T-helper 2 cell treated with Interferon-gamma antibody and Interleukin-4, amounts not matched to agents 100 ng/mL and 5 ng/mL, for 36 hours (primary cell): ENCODE data around the gene DPH2. TPM values are rescaled to one million over a fixed set of nuclear protein-coding genes. Genes with fewer than 3 reads are reported as not detected.

ENCODE experiments used
- intact Hi-C: fragments of 100-400 bp; cut with micrococcal nuclease; formaldehyde crosslinking; loops from one replicate; pipeline ENCODE4 v1.15.1; 2023
- total RNA-seq: library from RNA; stranded (reverse); gene quantifications from 2 replicates; pipeline ENCODE4 v1.2.3, GENCODE V29; 2022

Gene DPH2
- total RNA-seq, 1 donor from 2014 or later: 38.6 TPM

GRCh38 chr1:43982241-43982640, 12.4 kb downstream of the DPH2 start:
- intact Hi-C loops: no loop called here

- intact Hi-C loops: no loop called here
These were observed 13.0 kb downstream of the DPH2 start for GRCh38 chr1:43982808-43983207.

DNA sequence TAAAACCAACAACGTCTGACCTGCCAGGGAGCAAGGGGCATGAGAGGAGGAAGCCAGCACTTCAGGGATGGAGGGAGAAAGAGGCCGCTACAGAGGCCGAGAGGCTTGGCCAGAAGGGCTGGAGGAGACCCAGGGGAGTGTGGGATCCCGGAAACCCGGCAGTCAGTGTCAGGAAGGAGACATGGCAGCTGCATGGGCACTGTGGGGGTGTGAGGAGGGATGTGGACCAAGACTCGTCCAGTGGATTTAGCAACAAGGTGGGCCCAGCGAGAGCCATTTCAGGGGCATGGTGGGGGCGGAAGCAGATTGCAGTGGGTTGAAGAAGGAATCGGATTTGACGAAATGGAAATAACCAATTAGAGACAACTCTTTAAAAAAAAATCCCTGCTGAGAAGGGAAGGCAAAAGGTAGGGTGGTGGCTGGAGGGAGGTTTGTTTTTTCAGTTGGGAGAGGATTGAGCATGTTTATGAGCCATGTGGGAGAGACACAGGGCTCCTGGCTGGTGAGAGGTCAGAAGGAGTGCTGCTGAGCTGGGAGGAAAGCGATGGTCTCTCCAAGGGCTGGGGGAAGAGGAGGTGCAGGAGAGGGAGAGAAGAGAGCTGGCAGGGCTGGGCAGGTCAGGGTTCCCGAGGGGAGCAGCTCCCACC, 13.6 kb downstream of the DPH2 start:
- intact Hi-C loops: no loop called here

DNA sequence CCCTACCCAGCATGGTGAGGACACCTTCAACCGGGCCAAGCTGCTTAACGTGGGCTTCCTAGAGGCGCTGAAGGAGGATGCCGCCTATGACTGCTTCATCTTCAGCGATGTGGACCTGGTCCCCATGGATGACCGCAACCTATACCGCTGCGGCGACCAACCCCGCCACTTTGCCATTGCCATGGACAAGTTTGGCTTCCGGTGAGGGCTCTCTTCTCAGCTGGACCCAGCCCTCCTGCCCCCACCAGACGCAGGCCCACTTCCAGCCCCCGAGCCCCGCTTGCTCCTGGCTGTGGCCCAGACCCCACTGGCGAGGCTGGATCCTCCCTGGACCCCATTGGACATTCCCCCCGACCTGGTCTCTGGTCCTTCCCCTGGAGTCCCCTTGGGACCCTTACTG, 15.0 kb downstream of the DPH2 start:
- intact Hi-C loops: no loop called here

DNA sequence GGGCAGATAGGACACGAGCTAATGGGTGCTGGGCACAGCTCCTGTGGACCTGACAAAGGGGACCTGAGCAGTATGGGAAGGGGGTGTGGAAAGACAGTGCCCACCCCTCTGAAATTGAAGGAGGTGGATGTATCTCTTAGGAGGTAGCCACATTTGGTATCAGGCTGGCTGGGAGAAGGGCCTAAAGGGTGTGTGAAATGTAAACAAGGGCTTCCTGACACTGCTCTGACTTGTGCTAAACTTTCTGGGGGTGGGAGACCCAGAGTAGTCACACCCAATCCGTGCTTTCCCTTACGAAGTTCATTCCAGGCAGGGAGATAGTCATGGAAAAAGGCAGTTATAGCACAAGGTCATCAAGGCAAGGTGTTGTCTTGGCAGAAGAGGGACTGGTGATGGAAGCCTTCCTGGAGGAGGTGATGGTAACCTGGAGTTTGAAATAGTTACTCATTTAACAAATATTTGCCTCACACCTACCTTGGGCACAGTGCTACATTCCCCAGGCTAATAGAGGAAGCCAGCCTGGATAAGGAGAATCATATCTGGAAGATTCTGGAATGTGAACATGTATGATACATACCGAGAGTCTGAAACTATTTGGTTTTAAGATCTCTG, 16.3 kb downstream of the DPH2 start:
- intact Hi-C loops: no loop called here

DNA sequence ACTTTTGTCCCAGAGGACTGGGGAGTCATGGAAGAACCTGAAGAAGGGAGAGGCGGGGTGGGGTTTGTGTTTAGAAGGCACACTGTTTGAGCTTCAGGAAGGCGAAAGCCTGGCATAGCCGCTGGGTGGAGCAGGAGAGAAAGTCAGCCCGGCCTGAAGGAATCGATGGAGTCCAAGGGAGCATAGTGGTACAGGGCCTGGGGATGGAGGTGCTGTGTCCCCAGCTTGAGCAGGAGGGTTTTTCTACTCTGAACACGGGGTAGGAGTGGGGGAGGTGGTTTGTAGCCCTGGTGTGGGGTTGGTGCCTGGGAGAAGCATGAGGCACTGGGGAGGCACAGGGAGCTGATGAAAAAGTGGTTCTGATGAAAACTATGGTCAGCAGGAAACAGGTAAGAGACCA, 16.9 kb downstream of the DPH2 start:
- intact Hi-C loops: no loop called here

DNA sequence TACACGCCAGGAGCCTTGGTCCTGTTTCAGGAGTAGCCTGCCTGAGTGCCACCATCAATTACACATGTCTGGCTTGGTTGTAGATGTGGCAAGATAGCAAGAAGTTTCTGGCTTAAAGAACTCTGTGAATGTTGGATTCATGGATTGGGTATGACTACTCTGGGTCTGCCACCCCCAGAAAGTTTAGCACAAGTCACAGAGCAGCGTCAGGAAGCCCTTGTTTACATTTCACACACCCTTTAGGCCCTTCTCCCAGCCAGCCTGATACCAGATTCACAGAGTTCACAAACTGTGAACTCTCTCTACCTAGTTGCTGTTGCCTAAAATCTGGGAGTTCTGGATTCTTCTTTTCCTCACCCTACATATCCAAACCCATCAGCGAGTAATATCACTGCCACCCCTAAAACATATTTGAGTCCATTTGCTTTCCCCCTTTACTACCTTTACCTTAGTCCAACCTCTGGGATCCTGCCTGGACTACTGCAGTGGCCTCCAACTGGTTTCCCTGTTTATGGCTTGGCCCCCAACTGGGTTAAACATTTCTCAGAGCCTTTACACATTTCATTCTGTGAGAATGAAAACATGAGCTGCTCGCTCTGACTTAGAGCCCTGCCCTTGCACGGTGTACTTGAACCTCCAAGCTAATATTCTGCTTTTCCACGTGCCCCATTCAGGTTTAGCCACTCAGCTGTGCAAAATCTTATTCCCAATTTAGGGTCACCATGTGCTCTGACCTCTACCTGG, 17.5 kb downstream of the DPH2 start:
- intact Hi-C loops: no loop called here

- intact Hi-C loops: loop anchor here (1.0 to 2.0 kb wide), 3 partner anchors 16 to 43 kb away; partner anchors contain the start of gene ATP6V0B
These were observed 20.7 kb downstream of the DPH2 start for GRCh38 chr1:43990271-43991199.

DNA sequence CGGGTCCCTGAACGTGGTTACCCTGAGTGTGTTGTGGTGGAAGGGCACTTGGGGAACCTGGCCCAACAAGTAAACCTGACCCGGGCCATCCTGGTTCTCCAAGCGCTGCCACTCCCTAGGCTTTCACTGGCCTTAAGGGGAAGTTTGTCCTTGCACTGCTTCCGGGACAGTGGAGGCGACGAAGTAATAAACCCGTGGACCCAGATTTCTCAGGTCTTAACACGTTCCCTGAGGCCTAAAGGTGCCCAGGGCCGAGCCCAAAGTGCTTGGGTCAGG, 21.3 kb downstream of the DPH2 start:
- intact Hi-C loops: loop anchor here (1.0 to 2.0 kb wide), 3 partner anchors 16 to 44 kb away; partner anchors contain the start of gene ATP6V0B

- intact Hi-C loops: loop anchor here (1.0 to 2.0 kb wide), 3 partner anchors 17 to 44 kb away; partner anchors contain the start of gene ATP6V0B
These were observed 21.8 kb downstream of the DPH2 start, which contains the start of gene CCDC24 for GRCh38 chr1:43991476-43992231. Gene CCDC24, plus strand, starts transcription at chr1:43991599. Its CDS starts 280 bp downstream, at chr1:43991879.

DNA sequence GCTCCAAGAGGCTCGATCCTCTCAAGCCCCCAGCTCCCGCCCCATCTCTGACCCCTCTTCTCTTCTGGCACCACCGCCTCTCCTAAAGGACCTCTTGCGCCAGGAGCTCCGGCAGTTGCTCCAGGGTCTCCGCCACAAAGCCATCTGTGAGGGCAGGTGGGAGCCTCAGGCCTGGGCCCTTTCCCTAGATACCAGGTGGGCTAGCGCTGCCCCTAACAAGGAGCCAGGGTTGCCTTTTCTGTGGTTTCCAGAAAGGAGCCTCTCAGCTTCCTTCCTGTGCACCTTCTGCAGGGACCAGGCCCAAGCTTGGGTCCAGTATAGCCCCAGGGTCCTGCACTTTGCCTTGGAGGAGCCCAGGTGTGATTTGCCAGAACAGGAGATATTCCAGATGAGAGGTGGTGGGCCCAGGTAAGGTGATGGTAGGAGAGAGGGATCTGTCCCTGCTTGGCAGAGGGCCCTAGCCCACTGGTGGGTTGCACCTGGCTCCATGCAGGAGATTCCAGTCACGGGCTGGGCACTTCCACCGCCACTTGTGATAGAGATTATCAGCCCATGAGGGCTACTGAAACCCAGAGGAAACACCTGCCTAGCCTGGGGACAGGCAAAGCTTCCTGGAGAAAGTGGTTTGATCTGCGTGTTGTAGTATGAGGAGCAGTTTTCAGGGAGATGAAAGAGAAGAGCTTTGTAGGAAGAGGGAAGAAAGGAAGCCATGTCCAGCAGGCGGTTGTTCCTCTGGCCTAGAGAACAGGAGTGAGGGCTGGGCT, 22.6 kb downstream of the DPH2 start:
- intact Hi-C loops: no loop called here

- intact Hi-C loops: no loop called here
These were observed 23.6 kb downstream of the DPH2 start for GRCh38 chr1:43993206-43993914.

DNA sequence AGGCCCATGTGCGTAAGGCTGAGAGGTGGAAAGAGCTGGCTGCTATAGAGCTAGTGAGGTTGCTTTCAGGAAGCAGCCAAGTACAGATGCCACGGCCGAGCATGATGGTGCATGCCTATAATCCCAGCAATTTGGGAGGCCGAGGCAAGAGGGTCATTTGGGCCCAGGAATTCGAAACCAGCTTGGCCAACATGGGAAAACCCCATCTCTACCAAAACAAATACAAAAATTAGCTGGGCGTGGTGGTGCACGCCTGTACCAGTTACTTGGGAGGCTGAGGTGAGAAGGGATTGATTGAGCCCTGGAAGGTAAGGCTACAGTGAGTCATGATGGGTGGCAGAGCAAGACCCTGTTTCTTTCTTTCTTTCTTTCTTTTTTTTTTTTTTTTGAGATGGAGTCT, 24.3 kb downstream of the DPH2 start:
- intact Hi-C loops: no loop called here

- intact Hi-C loops: no loop called here
These were observed 25.3 kb downstream of the DPH2 start for GRCh38 chr1:43994794-43995790.

- intact Hi-C loops: no loop called here
These were observed 26.3 kb downstream of the DPH2 start for GRCh38 chr1:43995984-43996732.

DNA sequence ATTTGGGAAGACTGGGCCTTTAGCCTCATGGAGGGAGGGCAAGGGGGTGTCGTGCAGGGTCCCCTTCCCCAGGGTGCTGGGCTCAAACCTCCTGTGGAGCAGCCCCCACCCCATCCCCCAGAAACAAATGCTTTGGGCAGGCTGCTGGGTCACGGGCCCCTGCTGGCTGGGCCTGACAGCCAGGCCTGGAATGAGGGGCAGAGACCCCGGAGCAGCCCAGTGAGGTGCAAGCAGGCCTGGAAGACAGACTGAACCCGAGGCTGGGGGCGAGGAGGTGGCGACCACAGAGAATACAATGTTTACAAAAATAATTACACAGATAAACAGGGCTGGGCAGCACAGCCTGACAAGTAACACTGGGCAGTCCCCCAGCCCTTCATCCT, 26.9 kb downstream of the DPH2 start:
- intact Hi-C loops: no loop called here

DNA sequence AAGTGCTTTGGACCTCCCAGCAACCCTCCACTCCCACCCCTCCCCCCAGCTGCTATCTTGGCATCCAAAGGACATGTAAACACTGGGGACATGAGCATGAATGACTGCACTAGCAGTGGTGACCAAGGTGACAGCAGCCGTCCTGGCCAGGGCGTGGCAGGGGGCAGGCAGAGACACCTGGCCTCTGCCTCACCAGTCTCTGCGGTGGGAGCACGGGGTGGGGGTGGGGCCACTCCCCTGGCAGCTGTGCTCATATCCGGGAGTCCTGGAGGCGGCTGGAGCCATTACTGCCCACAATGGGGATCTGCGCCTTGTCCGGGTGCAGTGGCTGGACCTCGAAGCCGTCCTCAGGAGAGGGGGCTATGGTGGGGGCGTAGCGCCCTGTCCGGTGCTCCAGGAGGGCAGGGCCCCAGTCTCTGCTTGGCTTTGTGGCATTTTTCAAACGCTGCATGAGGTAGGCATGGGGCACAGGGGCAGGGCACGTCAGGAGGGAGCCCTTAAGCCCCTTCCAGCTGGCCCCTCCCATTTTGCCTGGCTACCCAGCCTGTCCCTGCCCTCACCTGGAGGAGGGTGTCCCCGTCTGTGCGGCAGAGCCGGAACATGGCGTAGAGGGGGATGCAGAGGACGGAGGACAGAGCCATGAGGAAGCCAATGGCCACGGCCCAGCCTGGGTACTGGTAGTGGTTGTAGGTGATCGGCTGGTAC, 27.6 kb downstream of the DPH2 start:
- intact Hi-C loops: no loop called here
